ENCODE data around the gene NUP93. TPM values are rescaled to one million over a fixed set of nuclear protein-coding genes. Genes with fewer than 3 reads are reported as not detected.

Gene NUP93
- total RNA-seq, 2 experiments from 2014 or later = 45.6 to 47.2 TPM

GRCh38 chr16:56824804-56825203 is 94.9 kb downstream of the NUP93 start:
- H3K4me1 ChIP-seq (ENCODE audit: insufficient read depth, low read length) = peaks cover 13% of the 10 kb centered on the region

GRCh38 chr16:56825826-56826225 is 95.9 kb downstream of the NUP93 start:
- peaks cover 87% of the 10 kb centered on the region for H3K36me3 Mint-ChIP-seq (ENCODE audit: low read depth)
- no peaks in the 10 kb centered on the region for H3K27me3 ChIP-seq (ENCODE audit: control insufficient read depth in 1 of 2, insufficient read depth in 2 of 2, low read length in 2 of 2)
- intact Hi-C loops (cut with DNase I, micrococcal nuclease) = no loop called here
- H3K4me1 ChIP-seq (ENCODE audit: insufficient read depth, low read length) = peaks cover 13% of the 10 kb centered on the region
- H3K9me3 ChIP-seq (ENCODE audit: control insufficient read depth in 1 of 2, insufficient read depth in 1 of 2, low read length in 2 of 2) = no peaks in the 10 kb centered on the region
- H3K4me1 Mint-ChIP-seq (ENCODE audit: low read depth) = no peaks in the 10 kb centered on the region
- H3K36me3 ChIP-seq (ENCODE audit: insufficient read depth, low read length) = peaks cover 46% of the 10 kb centered on the region
- CTCF ChIA-PET = no interaction called here
- no peak overlapping the region for H3K4me3 Mint-ChIP-seq
- ATAC-seq (ENCODE audit: poor library complexity) = no peak
- DNase-seq = no peak
- POLR2A ChIA-PET = no interaction called here
- H3K27me3 Mint-ChIP-seq = no peaks in the 10 kb centered on the region
- no peaks in the 10 kb centered on the region for H3K9me3 Mint-ChIP-seq
- H3K27ac Mint-ChIP-seq = no peak overlapping the region
- no peak for TF ChIP-seq CTCF (IDR thresholded peaks at IDR 0.05)
- H3K4me3 ChIP-seq (ENCODE audit: low read length) = no peak overlapping the region
- no peak overlapping the region for H3K27ac ChIP-seq (ENCODE audit: low read depth in 1 of 2, low read length in 2 of 2)

More at GRCh38 chr16:56824804-56825203, 94.9 kb downstream of the NUP93 start:
- ATAC-seq (ENCODE audit: poor library complexity) (no peak), DNase-seq (no peak)
- ChIA-PET CTCF (no interaction called here), POLR2A (no interaction called here)
- no peaks in the 10 kb centered on the region for H3K4me1 Mint-ChIP-seq (ENCODE audit: low read depth)
- Histone ChIP-seq H3K36me3 (ENCODE audit: insufficient read depth, low read length) (peaks cover 40% of the 10 kb centered on the region), H3K27ac (ENCODE audit: low read depth in 1 of 2, low read length in 2 of 2) (no peak overlapping the region), H3K4me3 (ENCODE audit: low read length) (no peak overlapping the region), H3K9me3 (ENCODE audit: control insufficient read depth in 1 of 2, insufficient read depth in 1 of 2, low read length in 2 of 2) (no peaks in the 10 kb centered on the region), H3K27me3 (ENCODE audit: control insufficient read depth in 1 of 2, insufficient read depth in 2 of 2, low read length in 2 of 2) (no peaks in the 10 kb centered on the region)
- H3K36me3 Mint-ChIP-seq (ENCODE audit: low read depth) = peaks cover 85% of the 10 kb centered on the region
- no peaks in the 10 kb centered on the region for H3K27me3 Mint-ChIP-seq
- H3K4me3 Mint-ChIP-seq = no peak overlapping the region
- TF ChIP-seq CTCF (IDR thresholded peaks at IDR 0.05) = no peak
- H3K9me3 Mint-ChIP-seq = no peaks in the 10 kb centered on the region
- H3K27ac Mint-ChIP-seq = no peak overlapping the region
- intact Hi-C loops (cut with DNase I, micrococcal nuclease) = no loop called here

- ATAC-seq (ENCODE audit: poor library complexity) = no peak
- Mint-ChIP-seq H3K4me3 (no peak overlapping the region), H3K36me3 (ENCODE audit: low read depth) (peaks cover 92% of the 10 kb centered on the region), H3K4me1 (ENCODE audit: low read depth) (no peaks in the 10 kb centered on the region), H3K27me3 (no peaks in the 10 kb centered on the region), H3K27ac (no peak overlapping the region), H3K9me3 (no peaks in the 10 kb centered on the region)
- no peak for DNase-seq
- no peaks in the 10 kb centered on the region for H3K27me3 ChIP-seq (ENCODE audit: control insufficient read depth in 1 of 2, insufficient read depth in 2 of 2, low read length in 2 of 2)
- no peak overlapping the region for H3K27ac ChIP-seq (ENCODE audit: low read depth in 1 of 2, low read length in 2 of 2)
- no peak for TF ChIP-seq CTCF (IDR thresholded peaks at IDR 0.05)
- peaks cover 52% of the 10 kb centered on the region for H3K36me3 ChIP-seq (ENCODE audit: insufficient read depth, low read length)
- POLR2A ChIA-PET = no interaction called here
- no peaks in the 10 kb centered on the region for H3K9me3 ChIP-seq (ENCODE audit: control insufficient read depth in 1 of 2, insufficient read depth in 1 of 2, low read length in 2 of 2)
- no peak overlapping the region for H3K4me3 ChIP-seq (ENCODE audit: low read length)
- intact Hi-C loops (cut with DNase I, micrococcal nuclease) = no loop called here
- CTCF ChIA-PET = no interaction called here
- peaks cover 13% of the 10 kb centered on the region for H3K4me1 ChIP-seq (ENCODE audit: insufficient read depth, low read length)
These were observed 98.7 kb downstream of the NUP93 start for GRCh38 chr16:56828647-56829046.

Data from CD4-positive, alpha-beta T cell (primary cell).